ENCODE data around the gene CHPF.

DNA sequence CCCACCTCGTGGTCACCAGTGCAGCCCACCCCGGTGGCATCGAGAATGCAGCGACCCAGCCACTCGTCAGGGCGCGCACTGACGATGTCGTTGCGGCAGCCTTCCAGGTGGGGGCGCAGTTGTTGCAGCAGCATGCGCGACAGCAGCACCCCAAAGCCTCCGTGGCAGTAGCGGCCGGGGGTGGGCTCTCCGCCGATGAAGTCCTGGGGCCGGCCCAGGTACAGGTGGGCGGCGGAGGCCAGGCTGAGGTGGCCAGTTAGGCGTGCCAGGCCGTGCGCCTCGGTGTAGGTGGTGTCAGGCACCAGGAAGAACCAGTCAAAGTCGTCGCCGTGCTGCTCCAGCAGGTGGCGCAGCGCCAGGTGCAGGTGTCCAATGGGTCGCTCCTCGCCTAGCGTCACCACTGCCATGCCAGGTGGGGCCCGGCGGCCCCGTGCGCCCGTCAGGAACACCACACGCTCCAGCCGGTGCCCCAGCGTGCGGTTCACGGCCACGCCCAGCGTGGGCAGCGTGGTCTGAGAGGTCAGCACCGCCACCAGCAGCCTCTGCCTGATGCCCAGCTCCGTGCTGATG, 1.9 kb downstream of the CHPF start:
- TF ChIP-seq POLR2A (IDR thresholded peaks at IDR 0.05) (peak in 1 of 2 donors; percentile 34), CTCF (IDR thresholded peaks at IDR 0.05) (peak; percentile 72 to 100 (median 98))

All from Peyer's patch (tissue), 4 donors.